ENCODE measurements around the gene NUCB1.
A peak's percentile ranks its signal among the peaks of the same experiment; 100 is the strongest.
"Not testable (repeated sequence)": the region's sequence is repeated elsewhere in the genome, so short reads cannot be mapped to it uniquely, and the experiment has no call there.

Gene NUCB1

DNA sequence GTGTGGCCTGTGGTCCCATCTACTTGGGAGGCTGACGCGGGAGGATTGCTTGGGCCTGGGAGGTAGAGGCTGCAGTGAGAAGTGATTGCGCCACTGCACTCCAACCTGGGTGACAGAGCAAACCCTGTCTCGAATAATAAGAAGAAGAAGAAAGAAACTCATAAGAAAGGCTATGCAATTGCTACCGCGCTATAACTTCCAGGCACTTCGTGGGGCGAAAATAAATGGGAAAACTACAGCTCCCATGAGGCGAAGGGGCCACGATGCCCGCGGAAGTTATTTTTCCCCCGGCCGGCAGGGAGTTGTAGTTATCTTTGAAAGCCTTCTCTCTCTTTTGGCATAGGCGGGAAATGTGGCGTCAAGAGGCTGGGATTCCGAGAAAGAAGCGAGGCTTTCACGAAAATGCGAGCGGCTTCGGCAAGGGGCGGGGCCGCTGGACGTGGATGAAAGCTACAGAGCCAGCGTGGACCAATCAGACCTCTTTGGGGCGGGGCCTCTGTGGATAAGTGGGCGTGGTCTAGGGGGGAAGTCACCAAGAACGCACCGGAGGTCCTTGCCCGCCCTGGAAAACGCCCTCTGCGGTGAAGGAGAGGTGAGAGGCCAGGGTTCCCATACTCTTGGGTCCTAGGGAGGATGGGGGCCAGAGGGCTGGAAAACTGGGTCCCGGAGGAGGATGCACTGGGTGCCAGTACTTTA, at the start of gene NUCB1:
TSS of gene NUCB1 (plus strand) at position 532 of the 696 bp plus-strand sequence. CDS start 485 bp downstream, outside the sequence.
- DNase-seq (ENCODE audit: low read depth in 1 of 2, low spot score in 1 of 2): peak; percentile 97 to 99

- DNase-seq (ENCODE audit: low read depth in 1 of 2, low spot score in 1 of 2): no peak
Measured at GRCh38 chr19:48852292-48852691, 47.8 kb upstream of the NUCB1 start.

GRCh38 chr19:48853483-48853882, 46.6 kb upstream of the NUCB1 start:
- no peak for DNase-seq (ENCODE audit: low read depth in 1 of 2, low spot score in 1 of 2)

DNA sequence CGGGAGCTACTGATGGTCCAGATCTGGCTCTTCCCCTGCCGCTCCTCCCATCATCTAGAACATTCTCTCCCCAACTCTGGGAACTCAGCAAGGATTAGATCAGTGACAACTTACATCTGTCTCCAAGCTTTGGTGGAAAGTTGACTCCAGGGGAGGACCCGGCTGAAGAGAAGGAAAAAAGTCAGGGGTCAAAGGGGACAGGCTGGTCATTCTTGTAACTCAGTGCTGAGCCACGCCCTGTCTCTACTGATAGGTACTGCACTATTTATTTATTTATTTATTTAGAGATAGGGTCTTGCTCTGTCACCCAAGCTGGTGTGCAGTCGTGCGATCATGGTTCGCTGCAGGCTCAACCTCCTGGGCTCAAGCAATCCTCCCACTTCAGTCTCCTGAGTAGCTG, 46.0 kb upstream of the NUCB1 start:
- no peak for DNase-seq (ENCODE audit: low read depth in 1 of 2, low spot score in 1 of 2)

DNA sequence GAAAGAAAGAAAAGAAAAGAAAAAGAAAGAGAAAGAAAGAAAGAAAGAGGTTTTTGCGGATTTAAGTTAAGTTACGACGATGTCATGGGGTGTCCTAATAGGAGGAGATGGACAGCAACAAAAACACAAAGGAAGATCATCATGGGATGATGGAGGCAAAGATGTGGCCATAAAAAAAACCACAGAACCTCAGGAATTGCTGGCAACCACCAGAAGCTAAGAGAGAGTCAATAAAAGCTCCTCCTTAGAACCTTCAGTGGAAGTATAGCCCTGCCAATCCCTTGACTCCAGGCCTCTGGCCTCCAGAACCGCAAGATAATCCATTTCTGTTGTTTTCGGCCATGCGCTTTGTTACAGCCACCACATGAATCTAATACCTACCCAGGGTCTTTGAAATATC, 43.2 kb upstream of the NUCB1 start:
- no peak for DNase-seq (ENCODE audit: low read depth in 1 of 2, low spot score in 1 of 2)

DNA sequence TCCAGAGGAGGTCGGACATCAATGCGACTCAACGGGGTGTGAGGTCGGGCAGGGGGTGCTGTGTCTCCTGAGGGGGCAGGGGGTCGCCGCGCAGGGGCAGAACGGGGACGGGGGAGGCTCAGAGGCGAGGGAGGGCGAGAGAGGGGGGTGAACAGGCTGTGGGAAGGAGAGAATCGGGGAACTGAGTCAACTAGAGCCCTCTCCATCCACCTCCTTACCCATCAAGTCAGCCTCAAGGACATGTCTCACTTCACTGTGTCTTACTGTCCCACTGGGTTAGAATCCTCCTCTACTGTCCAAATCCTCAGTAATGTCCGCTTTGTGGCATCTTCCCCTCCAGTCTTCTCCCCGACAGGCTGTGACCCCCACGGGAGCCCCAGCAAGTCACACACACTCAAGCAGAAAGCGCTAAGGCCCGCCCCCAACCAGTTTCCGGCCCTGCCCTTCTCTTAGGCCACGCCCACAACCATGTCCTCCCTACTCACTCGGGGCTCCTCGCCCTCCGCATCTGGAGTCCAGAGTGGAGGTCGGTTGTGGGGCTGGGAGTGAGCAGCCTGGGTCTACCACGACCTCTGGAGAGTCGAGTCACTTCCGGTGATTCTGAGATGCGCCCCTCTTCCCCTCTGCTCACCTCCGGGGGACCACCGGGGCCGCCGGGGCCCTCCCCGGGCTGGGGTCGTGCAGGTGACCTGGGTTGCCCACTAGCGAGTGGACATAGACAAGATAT, 41.0 kb upstream of the NUCB1 start:
- DNase-seq (ENCODE audit: low read depth in 1 of 2, low spot score in 1 of 2): peak; percentile 51 to 70

GRCh38 chr19:48859711-48860572, 40.2 kb upstream of the NUCB1 start:
- DNase-seq (ENCODE audit: low read depth in 1 of 2, low spot score in 1 of 2): no peak

- no peak for DNase-seq (ENCODE audit: low read depth in 1 of 2, low spot score in 1 of 2)
Measured at GRCh38 chr19:48861313-48861712, 38.8 kb upstream of the NUCB1 start.

DNA sequence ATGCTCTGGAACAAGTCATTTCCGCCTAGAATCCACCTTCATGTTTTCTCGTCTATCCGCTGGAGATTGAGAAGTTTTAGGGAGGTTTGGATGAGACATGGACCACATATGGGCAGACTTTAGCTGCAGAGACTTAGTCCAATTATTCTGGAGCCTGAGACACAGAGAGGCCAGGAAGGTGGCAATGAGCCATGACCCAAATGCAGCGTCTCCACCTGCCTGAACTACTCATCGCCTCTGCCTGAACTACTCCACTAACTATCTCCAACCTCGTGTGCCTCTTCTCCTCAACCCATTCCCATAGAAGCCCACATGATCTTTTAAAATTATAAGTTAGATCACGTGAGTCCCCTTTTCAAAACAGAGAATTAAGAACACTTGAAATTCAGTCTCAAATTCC, 37.3 kb upstream of the NUCB1 start:
- DNase-seq (ENCODE audit: low read depth in 1 of 2, low spot score in 1 of 2): no peak

- DNase-seq (ENCODE audit: low read depth in 1 of 2, low spot score in 1 of 2): no peak
Measured at GRCh38 chr19:48866692-48867091, 33.4 kb upstream of the NUCB1 start.

GRCh38 chr19:48867123-48867745, 32.9 kb upstream of the NUCB1 start:
- no peak for DNase-seq (ENCODE audit: low read depth in 1 of 2, low spot score in 1 of 2)

- no peak for DNase-seq (ENCODE audit: low read depth in 1 of 2, low spot score in 1 of 2)
Measured at GRCh38 chr19:48867746-48868113, 32.4 kb upstream of the NUCB1 start.

DNA sequence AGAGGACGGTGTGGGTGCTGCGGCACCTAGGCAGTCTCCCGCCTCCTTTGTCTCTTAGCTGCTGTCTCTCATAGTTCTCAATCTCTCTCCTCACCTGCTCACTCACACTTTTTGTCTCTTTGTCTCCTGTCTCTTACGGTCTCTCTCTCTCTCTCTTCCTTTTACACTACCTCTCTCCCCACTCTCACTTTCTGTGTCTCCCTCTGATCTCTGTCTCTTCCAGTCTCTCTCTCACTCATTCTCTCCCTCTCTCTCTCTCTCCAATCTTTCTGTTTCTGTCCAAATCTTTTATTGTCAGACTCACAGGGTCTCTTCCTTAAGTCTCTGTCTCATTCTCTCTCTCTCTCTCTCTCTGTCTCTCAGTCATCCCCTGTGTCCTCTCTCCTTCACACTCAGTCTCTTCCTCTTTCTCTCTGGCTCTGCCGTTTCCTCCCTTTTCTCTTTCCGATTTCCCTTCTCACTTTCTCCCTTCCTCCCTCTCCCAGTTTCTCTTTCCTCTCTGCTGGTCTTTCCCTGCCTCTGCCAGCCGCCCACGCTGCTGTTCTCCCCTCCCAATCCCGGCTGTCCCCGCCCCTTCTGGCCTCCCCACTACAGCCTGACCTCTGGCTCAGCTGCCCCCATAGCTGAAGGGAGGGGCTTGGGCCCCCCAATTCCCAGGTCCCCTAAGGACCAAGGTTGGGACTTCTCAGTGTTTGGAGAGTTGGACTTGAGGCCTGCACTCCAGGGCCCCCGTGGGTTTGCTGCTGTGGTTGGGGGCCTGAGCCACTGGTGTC, 31.8 kb upstream of the NUCB1 start, which contains the start of gene PLEKHA4:
TSS of gene PLEKHA4 (minus strand) at position 504 of the 773 bp plus-strand sequence. CDS start 997 bp downstream, outside the sequence.
- no peak for DNase-seq (ENCODE audit: low read depth in 1 of 2, low spot score in 1 of 2)

DNA sequence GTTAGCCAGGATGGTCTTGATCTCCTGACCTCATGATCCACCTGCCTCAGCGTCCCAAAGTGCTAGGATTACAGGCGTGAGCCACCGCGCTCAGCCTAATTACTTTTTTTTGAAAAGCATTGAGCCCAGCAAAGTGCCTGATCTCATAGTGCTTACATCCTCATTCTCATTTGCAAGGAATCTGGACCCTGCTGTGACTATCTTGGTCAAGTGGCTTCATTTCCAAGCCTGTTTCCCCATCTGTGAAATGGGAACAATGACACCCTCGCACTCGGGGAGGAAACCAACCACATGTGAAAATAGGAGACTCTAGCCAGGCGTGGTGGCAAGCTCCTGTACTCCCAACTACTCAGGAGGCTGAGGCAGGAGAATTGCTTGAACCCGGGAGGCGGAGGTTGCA, 30.1 kb upstream of the NUCB1 start:
- no peak for DNase-seq (ENCODE audit: low read depth in 1 of 2, low spot score in 1 of 2)

- DNase-seq (ENCODE audit: low read depth in 1 of 2, low spot score in 1 of 2): not testable (repeated sequence)
Measured at GRCh38 chr19:48871471-48872181, 28.5 kb upstream of the NUCB1 start.

- DNase-seq (ENCODE audit: low read depth in 1 of 2, low spot score in 1 of 2): peak; percentile 99 to 100
Measured at GRCh38 chr19:48872182-48872883, 27.8 kb upstream of the NUCB1 start, which contains the start of gene PPP1R15A. Gene PPP1R15A (plus strand): TSS chr19:48872421. CDS start chr19:48873234, 813 bp downstream.

DNA sequence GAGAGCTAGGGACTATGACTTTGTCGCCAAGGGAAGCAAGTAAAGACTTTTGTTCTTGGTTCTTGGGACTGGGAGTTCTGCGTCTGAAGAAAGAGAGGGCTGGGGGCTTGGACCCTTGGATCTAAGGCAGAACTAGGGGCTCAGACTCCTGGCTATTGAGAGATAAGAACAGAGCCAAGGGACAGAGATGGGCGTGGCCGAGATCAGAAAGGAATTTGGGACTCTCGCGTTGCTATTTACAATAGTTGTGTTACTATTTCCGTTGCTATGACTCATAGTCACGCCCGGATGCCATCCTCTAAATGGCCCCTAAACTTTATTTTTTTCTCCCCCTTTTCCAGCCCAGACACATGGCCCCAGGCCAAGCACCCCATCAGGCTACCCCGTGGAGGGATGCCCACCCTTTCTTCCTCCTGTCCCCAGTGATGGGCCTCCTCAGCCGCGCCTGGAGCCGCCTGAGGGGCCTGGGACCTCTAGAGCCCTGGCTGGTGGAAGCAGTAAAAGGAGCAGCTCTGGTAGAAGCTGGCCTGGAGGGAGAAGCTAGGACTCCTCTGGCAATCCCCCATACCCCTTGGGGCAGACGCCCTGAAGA, 27.1 kb upstream of the NUCB1 start:
- DNase-seq (ENCODE audit: low read depth in 1 of 2, low spot score in 1 of 2): peak in 1 of 2 donors; percentile 75

DNA sequence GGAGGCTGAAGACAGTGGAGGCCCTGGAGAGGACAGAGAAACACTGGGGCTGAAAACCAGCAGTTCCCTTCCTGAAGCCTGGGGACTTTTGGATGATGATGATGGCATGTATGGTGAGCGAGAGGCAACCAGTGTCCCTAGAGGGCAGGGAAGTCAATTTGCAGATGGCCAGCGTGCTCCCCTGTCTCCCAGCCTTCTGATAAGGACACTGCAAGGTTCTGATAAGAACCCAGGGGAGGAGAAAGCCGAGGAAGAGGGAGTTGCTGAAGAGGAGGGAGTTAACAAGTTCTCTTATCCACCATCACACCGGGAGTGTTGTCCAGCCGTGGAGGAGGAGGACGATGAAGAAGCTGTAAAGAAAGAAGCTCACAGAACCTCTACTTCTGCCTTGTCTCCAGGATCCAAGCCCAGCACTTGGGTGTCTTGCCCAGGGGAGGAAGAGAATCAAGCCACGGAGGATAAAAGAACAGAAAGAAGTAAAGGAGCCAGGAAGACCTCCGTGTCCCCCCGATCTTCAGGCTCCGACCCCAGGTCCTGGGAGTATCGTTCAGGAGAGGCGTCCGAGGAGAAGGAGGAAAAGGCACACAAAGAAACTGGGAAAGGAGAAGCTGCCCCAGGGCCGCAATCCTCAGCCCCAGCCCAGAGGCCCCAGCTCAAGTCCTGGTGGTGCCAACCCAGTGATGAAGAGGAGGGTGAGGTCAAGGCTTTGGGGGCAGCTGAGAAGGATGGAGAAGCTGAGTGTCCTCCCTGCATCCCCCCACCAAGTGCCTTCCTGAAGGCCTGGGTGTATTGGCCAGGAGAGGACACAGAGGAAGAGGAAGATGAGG, 26.4 kb upstream of the NUCB1 start:
- no peak for DNase-seq (ENCODE audit: low read depth in 1 of 2, low spot score in 1 of 2)
